HG03460 (cell line): Measurements from ENCODE around the gene CACNA1I.

Source experiments
- ATAC-seq: cut with Tn5 transposase; IDR thresholded peaks from one replicate; pipeline ENCODE4 v1.9.1; 2021; ENCODE audit not compliant: unreplicated experiment

The CACNA1I gene

DNA sequence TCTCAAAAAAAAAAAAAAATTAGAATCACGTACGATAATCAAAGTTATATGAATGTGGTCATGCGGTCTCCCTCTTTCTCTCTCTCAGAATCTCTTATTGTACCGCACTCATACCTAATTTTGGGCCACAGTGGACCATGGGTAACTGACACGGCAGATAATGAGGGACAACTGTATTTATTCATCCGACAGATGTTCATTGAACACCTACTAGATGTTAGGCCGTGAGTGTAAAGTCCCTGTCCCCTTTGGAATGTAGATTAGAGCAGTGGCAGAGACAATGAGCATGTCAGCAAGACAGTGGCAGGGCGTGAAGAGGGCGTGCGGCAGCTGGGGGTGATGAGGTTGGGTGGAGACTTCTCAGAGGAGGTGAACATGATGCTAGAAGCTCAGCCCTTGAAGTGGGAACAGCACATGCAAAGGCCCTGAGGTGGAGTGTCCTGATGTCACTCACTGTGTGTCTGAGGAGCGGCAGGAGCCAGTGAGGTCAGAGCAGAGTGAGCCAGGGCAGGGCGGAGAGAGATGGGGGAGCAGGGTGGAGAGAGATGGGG is 25.1 kb downstream of the CACNA1I start:
- no peak for ATAC-seq

DNA sequence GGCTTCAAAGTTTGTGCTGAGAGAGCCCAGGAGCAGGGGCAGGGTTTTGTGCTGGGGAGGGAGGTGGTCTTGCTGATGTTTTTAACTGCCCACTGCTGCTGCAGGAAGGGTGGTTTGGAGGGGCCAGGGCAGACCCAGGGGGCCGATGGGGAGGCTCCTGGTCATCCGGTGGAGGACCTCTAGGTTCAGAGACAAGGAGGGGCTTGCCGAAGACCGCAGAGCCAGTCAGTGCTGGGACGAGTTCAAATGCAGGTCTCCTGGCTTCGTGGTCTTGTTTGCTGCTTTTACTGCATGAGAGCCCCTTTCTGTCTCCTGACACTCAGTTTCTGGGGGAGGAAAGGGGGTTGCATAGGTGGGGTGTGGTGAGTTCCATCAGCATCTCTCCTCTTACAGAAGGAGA is 26.0 kb downstream of the CACNA1I start:
- no peak for ATAC-seq

DNA sequence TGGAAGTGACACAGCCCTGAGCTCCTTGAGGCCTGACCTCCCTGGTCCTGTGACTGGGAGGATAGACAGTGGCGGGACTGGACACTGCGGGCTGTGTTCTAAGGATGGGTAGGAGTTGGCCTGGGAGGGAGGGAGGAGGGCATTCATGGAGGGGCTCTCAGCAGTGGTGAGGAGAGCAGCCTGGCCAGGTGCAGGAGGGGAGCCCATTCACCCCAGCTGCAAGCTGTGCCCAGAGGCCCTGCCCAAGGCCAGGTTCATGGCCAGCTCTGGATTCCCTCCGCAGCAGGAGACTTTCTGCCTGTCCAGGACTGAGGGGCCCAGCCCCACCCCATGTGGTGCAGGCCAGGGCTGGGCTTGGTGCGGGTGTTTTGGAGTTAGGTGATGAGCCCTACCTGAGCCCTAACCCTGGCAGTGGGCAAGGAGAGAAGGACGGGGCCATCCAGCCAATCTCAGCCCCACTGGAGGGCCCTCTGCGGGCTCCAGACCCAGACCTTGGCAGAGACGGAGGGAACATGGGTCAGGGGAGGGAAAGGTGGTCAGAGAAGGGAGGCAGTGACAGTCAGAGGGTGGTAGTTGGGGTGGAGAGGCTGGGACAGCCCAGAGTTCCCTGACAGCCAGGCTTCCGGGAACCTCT is 26.8 kb downstream of the CACNA1I start:
- no peak for ATAC-seq

DNA sequence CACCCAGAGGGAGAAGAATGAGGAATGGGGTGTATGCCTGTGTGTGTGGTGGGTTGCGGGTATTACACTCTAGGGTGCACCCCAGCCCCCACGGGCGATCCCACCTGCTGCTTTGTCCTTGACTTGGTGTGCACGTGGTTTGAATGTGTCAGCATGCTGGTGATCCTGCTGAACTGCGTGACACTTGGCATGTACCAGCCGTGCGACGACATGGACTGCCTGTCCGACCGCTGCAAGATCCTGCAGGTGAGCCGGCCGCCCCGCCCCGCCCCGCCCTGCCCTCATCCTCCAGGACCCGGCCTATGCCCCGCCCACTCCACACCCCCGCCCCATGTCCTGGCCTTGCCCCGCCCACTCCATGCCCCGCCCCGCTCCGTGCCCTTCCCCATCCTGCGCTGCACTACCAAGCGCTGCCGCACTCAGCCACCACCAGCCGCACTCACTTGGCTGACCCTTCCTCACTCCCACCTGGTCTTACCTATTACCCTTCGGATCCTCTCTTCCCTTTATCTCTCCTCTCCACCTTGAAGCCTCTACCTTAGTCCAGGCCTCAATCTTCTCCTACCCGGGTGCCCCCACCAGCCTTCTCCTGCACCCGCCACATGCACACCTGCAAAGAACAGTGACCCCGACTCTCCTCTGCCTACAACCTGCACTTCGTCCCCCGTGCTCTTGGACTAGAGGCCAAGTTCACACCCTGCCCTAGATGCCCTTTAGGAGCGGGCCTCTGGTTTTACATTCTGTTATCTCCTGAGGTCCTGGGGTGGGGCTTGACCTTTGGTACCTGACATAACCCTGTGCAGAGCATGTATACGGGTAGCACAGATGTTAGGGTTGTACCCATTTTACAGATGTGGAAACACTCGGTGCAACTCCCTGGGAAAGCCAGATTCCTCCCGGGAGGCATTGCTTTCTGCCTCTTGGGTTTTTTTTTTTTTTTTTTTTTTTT is 27.7 kb downstream of the CACNA1I start:
- ATAC-seq = no peak

DNA sequence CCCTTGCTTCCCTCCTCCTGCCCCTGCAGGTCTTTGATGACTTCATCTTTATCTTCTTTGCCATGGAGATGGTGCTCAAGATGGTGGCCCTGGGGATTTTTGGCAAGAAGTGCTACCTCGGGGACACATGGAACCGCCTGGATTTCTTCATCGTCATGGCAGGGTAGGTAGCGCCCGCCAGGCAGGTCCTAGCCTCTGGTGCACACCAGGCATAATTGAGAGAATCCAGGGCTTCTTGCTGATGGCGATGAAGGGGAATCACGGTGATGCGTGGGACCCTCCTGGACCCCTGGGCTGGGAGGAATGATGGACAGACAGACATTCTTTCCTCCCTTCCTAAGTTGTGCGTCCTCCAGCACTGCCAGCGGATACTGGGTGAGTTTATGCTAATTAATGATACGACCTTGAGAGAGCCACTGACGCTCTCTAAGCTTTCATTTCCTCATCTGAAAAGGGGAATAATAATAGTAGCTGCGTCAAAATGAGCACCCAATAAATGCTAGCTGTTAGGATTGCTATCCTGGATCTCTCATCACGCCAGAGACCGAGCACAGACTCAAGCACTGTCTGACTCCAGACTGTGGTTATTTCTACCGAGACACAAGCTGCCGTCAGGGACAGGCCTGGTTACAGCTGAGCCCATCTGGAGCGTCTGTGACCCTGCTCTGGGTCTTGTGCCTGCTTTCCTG is 30.1 kb downstream of the CACNA1I start:
- no peak for ATAC-seq

DNA sequence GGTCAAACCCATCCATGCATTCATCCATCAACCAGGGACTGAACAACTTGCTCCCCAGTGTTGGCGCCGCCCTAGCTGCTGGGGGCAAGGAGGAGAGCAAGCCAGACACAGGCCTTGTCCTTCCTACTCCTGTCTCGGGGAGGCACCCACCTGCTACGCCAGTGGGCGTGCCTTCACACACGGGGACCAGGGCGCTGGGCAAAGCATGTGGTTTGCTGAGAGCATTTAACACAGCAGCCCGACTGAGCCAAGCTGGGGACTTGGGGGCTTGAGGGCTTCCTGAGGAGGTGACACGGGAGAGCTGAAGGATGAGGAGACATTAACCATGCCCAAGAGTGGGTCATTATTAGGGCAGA is 30.6 kb downstream of the CACNA1I start:
- ATAC-seq = no peak

DNA sequence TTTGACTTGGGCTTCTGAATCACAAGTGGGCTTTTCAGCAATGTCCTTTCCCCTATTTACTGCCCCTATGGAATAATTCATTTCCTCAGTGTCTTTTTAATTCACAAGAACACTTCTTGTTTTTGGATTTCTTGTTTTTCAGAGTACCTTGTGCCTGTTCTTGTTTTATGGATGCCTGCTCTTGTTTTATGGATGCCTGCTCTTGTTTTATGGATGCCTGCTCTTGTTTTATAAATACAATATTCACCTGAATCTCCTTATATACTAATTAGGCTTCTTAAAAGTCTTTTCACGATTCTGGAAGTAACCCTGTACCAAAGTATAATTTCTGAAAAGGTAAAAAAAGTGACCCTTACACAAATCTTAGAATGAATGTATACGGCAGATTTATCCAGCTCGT is 32.8 kb downstream of the CACNA1I start:
- no peak for ATAC-seq

DNA sequence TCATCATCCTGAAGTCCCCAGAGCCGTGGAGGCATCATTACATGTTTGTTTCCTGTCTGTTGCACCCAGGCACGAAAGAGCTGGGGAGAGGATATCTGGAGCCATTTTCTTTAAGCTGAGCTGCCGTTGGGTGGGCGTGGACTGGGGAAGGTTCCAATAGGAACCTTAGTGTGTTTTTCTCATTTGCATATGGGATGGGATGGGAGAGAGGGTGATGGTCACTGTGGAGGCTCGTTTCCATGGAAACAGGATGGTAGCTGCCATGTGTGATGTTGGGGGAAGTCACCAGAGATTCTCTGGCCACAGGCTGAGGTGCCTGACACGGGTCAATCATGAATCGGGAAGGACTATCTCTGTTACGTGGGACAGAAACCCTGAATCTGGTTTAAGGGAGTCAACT is 39.7 kb downstream of the CACNA1I start:
- no peak for ATAC-seq

DNA sequence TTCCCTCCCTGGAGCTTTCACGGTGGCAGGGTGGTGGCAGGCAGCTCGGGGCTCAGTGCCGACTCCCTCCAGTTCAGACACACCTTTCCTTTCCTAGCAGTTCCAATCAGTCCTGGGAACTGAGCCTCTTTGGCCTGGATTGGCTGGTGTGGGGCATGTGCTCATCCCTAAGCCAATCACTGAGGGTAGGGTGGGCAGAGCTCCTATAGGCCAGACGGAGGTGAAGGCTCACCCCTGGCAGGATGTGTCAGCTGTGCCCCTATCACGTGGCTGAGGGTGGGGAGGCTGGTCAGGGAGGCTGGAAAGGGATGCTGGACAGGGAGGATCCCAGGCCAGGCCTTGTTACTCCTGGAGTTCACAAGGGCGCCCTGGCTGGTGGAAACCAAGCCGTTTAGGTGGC is 40.2 kb downstream of the CACNA1I start:
- ATAC-seq = no peak

DNA sequence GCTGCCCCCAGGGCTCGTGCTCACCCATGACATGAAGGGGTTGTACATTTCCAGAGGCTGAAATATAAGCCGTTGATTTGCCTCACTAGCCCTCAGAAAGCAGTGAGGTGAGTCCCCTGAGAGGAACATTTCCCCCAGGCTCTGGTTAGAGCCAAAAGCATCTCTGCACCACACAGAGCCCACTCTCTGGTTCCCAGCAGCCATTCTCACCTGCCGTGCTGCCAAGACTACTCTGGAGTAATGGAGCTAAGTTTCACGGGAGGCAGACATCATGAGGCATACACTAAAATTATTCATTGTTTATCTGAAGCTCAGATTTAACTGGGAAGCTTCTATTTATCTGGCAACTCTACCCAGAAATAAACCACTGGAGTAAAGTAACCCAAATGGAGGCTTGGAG is 40.8 kb downstream of the CACNA1I start:
- no peak for ATAC-seq

DNA sequence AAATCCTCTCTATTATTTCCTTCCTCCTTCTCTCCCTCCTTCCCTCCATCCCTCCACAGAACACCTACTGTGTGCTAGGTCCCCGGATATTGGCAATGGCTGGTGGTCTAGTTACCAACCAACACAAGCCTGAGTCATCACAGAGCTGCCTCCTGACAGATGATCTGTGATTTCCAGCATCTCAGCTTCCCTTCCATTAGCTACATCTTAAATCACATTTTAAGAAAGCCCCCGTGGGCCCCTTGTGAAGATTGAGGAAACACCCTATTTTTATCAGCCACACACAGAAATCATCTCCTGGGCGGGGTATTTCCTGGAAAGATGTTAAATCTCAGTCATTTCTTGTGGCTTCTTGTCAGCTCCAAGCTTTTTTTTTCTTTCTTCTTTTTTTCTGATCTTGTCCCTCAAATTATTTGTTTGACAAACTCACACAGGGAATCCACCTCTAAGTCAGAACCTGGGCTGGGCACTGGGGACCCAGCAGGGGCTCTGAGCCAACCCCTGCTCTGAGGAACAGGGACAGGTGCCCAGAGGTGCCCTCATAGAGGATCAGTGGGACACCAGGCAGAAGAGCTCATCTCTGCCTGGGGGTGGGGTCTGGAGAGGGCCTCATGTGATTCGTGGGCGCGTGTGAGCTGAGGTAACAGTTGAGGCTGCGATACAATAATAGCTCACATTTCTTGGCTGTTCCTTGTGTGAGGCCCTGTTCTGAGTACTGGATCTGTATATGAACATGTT is 42.4 kb downstream of the CACNA1I start:
- no peak for ATAC-seq

DNA sequence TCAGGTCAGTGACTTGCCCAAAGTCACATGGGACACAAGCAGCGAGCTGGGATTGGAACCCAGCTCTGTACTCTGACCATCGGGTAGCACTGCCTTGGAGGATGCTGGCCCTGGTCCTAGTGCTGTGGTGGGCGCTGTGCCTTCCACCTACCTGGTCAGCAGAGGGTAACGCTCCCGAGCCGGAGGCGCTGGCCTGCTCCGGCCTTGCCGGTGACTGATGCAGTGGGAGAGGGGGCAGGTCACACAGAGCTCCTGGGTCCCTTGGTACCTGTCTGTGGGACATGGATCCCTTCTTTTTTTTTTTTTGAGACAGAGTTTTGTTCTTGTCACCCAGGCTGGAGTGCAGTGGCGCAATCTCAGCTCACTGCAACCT is 43.0 kb downstream of the CACNA1I start:
- no peak for ATAC-seq

DNA sequence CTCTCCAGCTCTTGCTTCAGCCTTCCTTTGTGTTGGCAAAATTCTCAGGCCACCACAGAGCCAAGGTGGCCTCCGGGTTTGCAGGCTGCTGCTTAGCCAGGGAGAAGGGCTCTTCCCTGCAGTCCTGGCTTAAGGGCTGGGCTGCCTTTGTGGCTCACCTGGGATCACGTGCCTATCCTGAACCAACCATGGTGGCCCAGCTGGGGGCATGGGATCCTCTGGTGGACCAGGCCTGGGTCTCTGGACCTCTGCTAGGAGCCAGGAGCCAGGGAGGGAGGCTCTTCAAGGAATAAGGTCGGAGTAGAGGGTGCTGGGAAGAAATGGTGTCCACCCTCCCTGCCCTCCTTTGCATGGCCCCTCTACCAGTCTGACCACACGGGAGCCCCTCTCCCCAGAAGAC is 43.9 kb downstream of the CACNA1I start:
- no peak for ATAC-seq

DNA sequence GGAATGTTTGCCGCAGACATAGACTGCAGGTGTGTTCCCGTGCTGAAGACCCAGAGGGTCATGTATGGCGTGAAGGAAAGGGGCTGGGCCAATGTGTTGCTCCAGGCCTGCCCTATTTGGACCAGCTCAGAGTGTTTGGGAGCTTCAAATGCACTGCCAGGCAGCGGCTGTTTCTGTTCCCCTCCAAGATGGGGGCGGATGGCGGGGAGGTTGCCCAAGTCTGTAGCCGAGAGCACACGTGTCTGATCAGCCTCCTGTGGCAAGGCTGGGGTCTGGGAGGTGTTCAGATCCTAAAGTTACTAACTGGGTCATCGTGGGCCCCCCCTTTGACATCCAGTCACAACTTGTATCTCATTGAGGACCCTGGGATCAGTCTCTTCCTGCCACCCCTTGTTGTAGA is 45.5 kb downstream of the CACNA1I start:
- ATAC-seq = no peak

DNA sequence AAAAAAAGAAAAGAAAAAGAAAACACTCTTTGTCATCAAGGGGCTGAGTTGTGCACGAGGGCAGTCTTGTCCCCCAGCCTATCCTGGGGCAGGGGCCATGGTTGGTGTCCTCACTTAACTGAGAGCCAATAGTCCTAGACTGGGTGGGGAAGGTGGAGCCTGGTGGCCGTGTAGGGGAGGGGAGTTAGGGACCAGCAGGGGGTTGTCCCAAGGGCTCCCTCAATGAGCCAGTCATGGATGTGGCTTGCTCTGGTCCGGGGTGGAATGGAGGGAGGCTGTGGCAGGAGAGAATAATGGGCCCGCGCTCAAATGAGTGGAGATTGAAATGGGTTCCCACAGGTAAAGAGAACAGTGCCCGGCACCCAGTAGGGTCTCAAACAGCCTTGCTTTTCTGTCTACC is 46.2 kb downstream of the CACNA1I start:
- no peak for ATAC-seq

DNA sequence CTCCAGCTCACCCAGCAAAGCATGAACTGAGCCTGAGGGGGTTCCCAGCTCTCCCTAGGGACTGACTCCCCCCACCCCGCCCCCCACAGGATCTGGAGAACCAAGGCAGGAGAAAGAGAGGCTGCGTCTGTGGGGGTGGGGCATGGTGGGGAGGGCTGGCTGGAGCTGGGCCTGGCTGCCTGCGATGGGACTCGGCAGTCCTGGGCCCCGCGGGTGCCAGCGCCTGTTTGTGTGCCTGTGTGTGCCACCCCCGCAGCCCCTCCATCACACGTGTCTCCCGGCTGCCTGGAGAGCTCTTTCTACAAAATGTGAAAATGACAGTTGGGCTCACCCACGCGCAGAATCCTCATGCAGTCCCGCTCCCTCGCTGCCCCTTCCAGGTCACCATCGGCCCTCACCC is 46.8 kb downstream of the CACNA1I start:
- ATAC-seq = no peak

DNA sequence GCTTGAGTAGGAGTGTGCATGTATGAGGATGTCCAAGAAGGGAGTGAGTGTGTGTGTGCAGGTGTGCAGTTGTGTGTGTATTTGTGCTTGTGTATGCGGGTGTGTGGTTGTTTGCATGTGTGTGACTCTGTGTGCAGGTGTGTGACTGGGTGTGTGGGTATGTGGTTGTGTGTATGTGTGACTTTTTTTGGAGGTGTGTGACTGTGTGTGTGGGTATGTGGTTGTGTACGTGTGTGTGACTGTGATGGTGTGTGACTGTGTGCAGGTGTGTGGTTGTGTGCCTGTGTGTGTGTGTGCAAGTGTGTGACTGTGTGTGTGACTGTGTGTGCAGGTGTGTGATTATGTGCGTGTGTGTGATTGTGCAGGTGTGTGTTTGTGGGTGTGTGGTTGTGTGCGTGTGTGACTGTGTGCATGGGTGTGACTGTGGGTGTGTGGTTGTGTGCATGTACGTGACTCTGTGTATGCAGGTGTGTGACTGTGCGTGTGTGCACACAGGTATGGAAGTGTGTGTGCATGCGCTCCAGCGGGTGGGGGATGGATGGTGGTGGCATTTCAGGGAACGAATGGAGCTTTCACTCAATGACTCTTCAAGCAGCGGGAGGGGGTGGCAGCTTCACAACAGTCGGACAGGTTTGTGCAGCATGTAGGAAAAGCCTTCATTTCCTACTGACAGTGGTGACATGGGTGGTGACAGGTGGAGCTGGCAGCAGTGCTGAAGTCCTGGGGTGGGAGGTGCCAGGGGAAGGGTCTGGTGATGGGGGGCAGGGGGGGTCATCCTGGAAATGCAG is 47.6 kb downstream of the CACNA1I start:
- ATAC-seq = no peak

DNA sequence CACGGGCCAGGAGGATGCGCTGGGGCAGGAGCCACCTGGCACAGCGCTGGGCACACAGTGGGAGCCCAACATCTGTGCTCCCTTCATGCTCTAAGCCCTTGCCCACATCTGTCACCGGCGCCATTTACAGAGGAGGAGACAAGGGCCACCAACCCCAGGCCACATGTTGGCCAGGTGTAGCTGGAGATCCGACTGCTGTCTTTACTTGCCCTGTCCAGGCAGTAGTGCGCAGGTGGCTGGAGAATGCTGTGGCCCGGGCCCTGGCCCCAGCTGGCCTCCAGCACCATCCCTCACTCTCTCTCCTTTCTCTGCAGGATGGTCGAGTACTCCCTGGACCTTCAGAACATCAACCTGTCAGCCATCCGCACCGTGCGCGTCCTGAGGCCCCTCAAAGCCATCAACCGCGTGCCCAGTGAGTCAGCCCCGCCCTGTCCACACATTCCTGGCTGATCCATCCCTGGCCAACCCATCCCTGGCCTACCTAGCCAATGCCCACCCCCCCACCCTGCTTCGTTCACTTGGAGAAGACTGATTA is 48.5 kb downstream of the CACNA1I start:
- no peak for ATAC-seq

DNA sequence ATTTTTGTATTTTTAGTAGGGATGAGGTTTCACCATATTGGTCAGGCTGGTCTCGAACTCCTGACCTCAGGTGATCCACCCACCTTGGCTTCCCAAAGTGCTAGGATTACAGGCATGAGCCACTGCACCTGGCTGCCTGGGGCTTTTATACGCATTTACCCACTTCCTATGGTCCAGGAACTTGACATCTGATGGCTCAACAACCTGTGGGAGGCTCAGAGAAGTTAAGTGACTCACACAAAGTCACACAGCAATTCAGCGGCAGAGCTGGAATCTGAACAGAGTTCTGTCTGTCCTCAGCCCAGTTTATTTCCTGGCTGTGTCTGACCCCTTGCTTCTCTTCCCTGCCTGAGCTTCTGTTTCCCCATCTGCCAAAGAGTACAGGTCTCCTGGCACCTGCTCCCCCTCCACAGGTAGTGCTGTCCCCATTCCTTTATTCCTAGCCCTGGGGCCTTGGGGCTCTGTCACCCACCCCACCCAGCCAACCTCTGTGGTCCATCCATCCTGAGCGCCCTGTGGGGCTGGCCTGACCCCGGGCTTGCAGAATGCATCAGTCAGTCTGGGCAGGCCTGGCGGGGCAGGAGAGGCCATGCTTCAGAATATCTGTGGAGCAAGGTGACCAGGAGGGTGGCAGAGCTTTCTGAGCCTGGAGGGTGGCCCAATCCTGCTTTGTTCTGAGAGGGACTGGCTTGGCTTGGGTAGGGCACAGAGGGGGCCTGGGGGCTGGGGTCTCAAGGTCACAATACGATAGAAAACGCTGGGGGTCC is 50.6 kb downstream of the CACNA1I start:
- no peak for ATAC-seq
